GM21360 (cell line): ENCODE results near the gene SMARCD1.
A peak's percentile ranks its signal among the peaks of the same experiment; 100 is the strongest.

ENCODE experiments used
- ATAC-seq: cut with Tn5 transposase; IDR thresholded peaks from one replicate; pipeline ENCODE4 v1.9.1; 2021; ENCODE audit warnings: mild to moderate bottlenecking, moderate library complexity; ENCODE audit not compliant: unreplicated experiment

SMARCD1 gene

GRCh38 chr12:50084775-50085614, at the start of gene SMARCD1:
Gene SMARCD1 (plus strand): TSS chr12:50085342. CDS start chr12:50085370, 28 bp downstream.
- peak; percentile 76 for ATAC-seq

GRCh38 chr12:50038336-50038735, 46.8 kb upstream of the SMARCD1 start:
- no peak for ATAC-seq

- no peak for ATAC-seq
These were observed 45.8 kb upstream of the SMARCD1 start for GRCh38 chr12:50039151-50039835.

GRCh38 chr12:50040657-50041056, 44.5 kb upstream of the SMARCD1 start:
- no peak for ATAC-seq

- no peak for ATAC-seq
These were observed 43.9 kb upstream of the SMARCD1 start for GRCh38 chr12:50041062-50041860.

GRCh38 chr12:50041962-50042361, 43.2 kb upstream of the SMARCD1 start:
- no peak for ATAC-seq

- no peak for ATAC-seq
These were observed 42.4 kb upstream of the SMARCD1 start for GRCh38 chr12:50042693-50043092.

GRCh38 chr12:50043308-50043707, 41.8 kb upstream of the SMARCD1 start:
- ATAC-seq, result no peak

- ATAC-seq, result no peak
These were observed 41.3 kb upstream of the SMARCD1 start for GRCh38 chr12:50043854-50044253.

GRCh38 chr12:50047693-50048250, 37.4 kb upstream of the SMARCD1 start:
- ATAC-seq, result no peak

GRCh38 chr12:50049254-50050118, 35.7 kb upstream of the SMARCD1 start:
- ATAC-seq, result no peak

GRCh38 chr12:50050119-50050385, 35.1 kb upstream of the SMARCD1 start:
- ATAC-seq, result no peak

- no peak for ATAC-seq
These were observed 34.6 kb upstream of the SMARCD1 start for GRCh38 chr12:50050410-50051098.

GRCh38 chr12:50051101-50051806, 33.9 kb upstream of the SMARCD1 start:
- ATAC-seq, result no peak

GRCh38 chr12:50052544-50052943, 32.6 kb upstream of the SMARCD1 start:
- ATAC-seq, result no peak

- ATAC-seq, result no peak
These were observed 32.2 kb upstream of the SMARCD1 start for GRCh38 chr12:50052964-50053363.

- no peak for ATAC-seq
These were observed 31.6 kb upstream of the SMARCD1 start for GRCh38 chr12:50053583-50053982.

- ATAC-seq, result no peak
These were observed 29.1 kb upstream of the SMARCD1 start for GRCh38 chr12:50055831-50056638.
